CD4-positive, alpha-beta T cell treated with Interleukin-15 for 4 hours (primary cell): ENCODE data around the gene DOCK10.

ENCODE experiments used
- DNase-seq: peaks from one replicate; pipeline ENCODE4 v3.0.0-alpha.2; 2020; ENCODE audit warnings: low spot score

DOCK10 gene

GRCh38 chr2:225011585-225011984, 30.7 kb downstream of the DOCK10 start:
- no peak for DNase-seq

GRCh38 chr2:225010804-225011203, 31.5 kb downstream of the DOCK10 start:
- DNase-seq: peak; percentile 53

- no peak for DNase-seq
These were observed 32.5 kb downstream of the DOCK10 start for GRCh38 chr2:225009768-225010167.

GRCh38 chr2:225008935-225009334, 33.3 kb downstream of the DOCK10 start:
- DNase-seq: peak; percentile 28

- DNase-seq: no peak
These were observed 34.0 kb downstream of the DOCK10 start for GRCh38 chr2:225008179-225008856.

- DNase-seq: no peak
These were observed 35.5 kb downstream of the DOCK10 start for GRCh38 chr2:225006730-225007129.

GRCh38 chr2:225004597-225004996, 37.7 kb downstream of the DOCK10 start:
- no peak for DNase-seq

GRCh38 chr2:225002656-225003045, 39.6 kb downstream of the DOCK10 start:
- peak; percentile 38 for DNase-seq

GRCh38 chr2:225002039-225002655, 40.1 kb downstream of the DOCK10 start:
- DNase-seq: peak; percentile 82

GRCh38 chr2:224999754-225000153, 42.5 kb downstream of the DOCK10 start:
- DNase-seq: no peak

- no peak for DNase-seq
These were observed 42.9 kb downstream of the DOCK10 start for GRCh38 chr2:224999321-224999720.

GRCh38 chr2:224997802-224998201, 44.5 kb downstream of the DOCK10 start:
- DNase-seq: no peak

GRCh38 chr2:224995419-224995818, 46.8 kb downstream of the DOCK10 start:
- no peak for DNase-seq

- DNase-seq: no peak
These were observed 47.9 kb downstream of the DOCK10 start for GRCh38 chr2:224994242-224994823.

GRCh38 chr2:224990710-224991109, 51.6 kb downstream of the DOCK10 start:
- DNase-seq: no peak

- DNase-seq: no peak
These were observed 54.5 kb downstream of the DOCK10 start for GRCh38 chr2:224987733-224988132.

GRCh38 chr2:224986477-224986876, 55.8 kb downstream of the DOCK10 start:
- peak; percentile 36 for DNase-seq

- no peak for DNase-seq
These were observed 57.6 kb downstream of the DOCK10 start for GRCh38 chr2:224984637-224985036.

GRCh38 chr2:224983712-224984554, 58.3 kb downstream of the DOCK10 start:
- no peak for DNase-seq

- DNase-seq: peak; percentile 57
These were observed 59.2 kb downstream of the DOCK10 start for GRCh38 chr2:224982910-224983711.

- DNase-seq: no peak
These were observed 60.0 kb downstream of the DOCK10 start for GRCh38 chr2:224982226-224982625.
